ENCODE measurements around the gene PTPN1. TPM values are rescaled to one million over a fixed set of nuclear protein-coding genes. Genes with fewer than 3 reads are reported as not detected.

Gene PTPN1
- total RNA-seq, 4 donors from 2014 or later: 19.9 to 31.4 (median 23.2) TPM

DNA sequence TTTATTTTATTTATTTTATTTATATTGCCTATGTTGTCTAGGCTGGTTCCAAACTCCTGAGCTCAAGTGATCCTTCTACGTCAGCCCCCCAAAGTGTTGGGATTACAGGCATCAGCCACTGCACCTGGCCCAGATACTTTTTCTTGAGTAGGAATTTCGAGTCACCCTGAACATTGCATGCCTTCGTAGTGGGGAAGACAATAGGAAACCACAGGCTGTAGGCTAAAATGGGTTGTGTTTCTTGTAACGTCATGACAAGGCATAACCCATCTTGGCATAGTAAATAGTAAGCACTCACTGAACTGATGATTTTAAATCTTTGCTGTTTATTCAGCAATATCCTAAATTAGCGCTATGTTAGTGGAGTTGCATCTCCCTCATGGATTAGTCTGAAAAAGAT, 34.9 kb downstream of the PTPN1 start:
- no peak for TF ChIP-seq CTCF (IDR thresholded peaks at IDR 0.05; ENCODE audit: low read depth)

DNA sequence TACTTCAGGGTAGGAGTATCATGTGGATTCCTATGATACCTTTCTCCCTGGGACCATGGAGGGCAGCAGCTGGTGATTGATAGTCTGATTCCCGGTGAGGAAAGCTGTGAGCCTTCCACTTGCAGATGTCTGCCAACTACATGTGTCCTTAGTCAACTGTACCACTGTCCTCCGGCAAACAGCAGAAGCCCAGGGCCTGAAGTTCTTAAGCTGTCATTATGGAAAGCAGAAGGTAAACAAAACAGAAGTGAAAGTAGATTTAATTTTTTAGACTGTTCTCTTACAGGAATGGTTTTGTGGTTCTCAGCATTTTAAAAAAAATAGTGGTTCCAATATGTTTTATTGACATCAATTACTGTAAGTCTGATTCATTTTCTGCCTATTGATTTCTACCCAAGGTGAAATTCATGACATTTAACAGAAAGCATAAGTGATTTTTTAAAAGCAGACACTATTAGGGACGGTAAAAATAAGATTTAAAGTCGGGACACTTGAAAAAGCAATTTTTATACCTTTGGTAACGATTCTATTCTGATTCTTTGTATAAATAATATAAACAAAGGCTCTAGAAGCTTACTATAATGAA, 36.6 kb downstream of the PTPN1 start:
- TF ChIP-seq CTCF (IDR thresholded peaks at IDR 0.05; ENCODE audit: low read depth): no peak

DNA sequence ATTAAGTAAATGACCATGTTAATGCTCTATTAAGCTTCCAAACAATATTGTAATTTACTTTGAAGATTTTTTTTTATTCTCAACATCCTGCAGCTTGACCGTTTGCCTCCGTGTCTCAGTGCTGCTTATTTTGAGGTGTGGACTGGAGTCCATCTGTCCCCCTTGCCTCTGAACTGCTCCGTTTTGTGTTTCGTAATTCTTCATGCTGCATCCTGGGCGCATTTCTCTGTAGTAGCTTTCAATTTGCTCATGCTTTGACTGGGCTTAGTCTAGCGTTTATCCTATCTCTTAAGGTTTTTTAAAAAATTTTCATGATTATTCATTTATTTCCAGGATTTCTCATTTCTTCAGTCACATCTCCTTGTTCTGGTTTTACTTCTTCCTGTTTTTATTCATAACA, 37.8 kb downstream of the PTPN1 start:
- TF ChIP-seq CTCF (IDR thresholded peaks at IDR 0.05; ENCODE audit: low read depth): no peak

GRCh38 chr20:50548396-50548795, 38.2 kb downstream of the PTPN1 start:
- TF ChIP-seq CTCF (IDR thresholded peaks at IDR 0.05; ENCODE audit: low read depth): no peak

- TF ChIP-seq CTCF (IDR thresholded peaks at IDR 0.05; ENCODE audit: low read depth): no peak
These were observed 40.3 kb downstream of the PTPN1 start for GRCh38 chr20:50550531-50550930.

GRCh38 chr20:50551288-50551687, 41.1 kb downstream of the PTPN1 start:
- TF ChIP-seq CTCF (IDR thresholded peaks at IDR 0.05; ENCODE audit: low read depth): no peak

- TF ChIP-seq CTCF (IDR thresholded peaks at IDR 0.05; ENCODE audit: low read depth): no peak
These were observed 42.8 kb downstream of the PTPN1 start for GRCh38 chr20:50552979-50553378.
